Neural progenitor cell (in vitro differentiated cells): ENCODE data around the gene MKI67.

ENCODE experiments used
- EZH2 ChIP-seq: fragments of 200-600 bp; sonication (generic); IDR thresholded peaks from 2 replicates; pipeline ENCODE4 v1.6.1; 2017; ENCODE audit warnings: antibody characterized with exemption, mild to moderate bottlenecking, moderate library complexity
- TF ChIP-seq, protein P1 (sequence below): fragments of 200-600 bp; sonication (generic); IDR thresholded peaks from 2 replicates; pipeline ENCODE4 v1.5.1; 2017; ENCODE audit warnings: antibody characterized with exemption, mild to moderate bottlenecking

DNA sequence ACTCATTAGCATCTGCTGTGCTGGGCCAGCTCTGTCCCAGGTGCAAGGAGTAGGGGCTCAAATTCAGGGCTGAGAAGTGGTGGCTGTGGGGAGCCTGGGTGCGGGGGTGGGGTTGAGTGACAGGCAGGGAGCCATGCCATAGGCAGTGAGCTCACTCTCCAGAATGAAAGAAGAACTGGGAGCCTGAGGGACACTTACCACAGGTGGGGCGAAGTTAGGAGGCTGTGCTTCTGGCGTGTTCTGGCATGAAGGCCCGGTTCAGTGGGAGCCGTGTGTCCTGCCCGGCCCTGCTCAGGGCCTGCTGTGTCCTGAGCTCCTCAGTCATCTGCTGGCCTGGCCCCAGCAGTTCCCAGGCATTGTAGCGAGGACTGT is 62.5 kb downstream of the MKI67 start:
- TF ChIP-seq EZH2, result no peak
- TF ChIP-seq, protein P1, sequence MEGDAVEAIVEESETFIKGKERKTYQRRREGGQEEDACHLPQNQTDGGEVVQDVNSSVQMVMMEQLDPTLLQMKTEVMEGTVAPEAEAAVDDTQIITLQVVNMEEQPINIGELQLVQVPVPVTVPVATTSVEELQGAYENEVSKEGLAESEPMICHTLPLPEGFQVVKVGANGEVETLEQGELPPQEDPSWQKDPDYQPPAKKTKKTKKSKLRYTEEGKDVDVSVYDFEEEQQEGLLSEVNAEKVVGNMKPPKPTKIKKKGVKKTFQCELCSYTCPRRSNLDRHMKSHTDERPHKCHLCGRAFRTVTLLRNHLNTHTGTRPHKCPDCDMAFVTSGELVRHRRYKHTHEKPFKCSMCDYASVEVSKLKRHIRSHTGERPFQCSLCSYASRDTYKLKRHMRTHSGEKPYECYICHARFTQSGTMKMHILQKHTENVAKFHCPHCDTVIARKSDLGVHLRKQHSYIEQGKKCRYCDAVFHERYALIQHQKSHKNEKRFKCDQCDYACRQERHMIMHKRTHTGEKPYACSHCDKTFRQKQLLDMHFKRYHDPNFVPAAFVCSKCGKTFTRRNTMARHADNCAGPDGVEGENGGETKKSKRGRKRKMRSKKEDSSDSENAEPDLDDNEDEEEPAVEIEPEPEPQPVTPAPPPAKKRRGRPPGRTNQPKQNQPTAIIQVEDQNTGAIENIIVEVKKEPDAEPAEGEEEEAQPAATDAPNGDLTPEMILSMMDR, result no peak
